Medulla oblongata (tissue), 1 donor: ENCODE results near the gene TMEM53.
"Not testable (repeated sequence)": the region's sequence is repeated elsewhere in the genome, so short reads cannot be mapped to it uniquely, and the experiment has no call there.

Experiments
- DNase-seq: peaks from one replicate; pipeline ENCODE4 v3.0.0-alpha.2; 2015; ENCODE audit errors: extremely low spot score

Gene TMEM53

DNA sequence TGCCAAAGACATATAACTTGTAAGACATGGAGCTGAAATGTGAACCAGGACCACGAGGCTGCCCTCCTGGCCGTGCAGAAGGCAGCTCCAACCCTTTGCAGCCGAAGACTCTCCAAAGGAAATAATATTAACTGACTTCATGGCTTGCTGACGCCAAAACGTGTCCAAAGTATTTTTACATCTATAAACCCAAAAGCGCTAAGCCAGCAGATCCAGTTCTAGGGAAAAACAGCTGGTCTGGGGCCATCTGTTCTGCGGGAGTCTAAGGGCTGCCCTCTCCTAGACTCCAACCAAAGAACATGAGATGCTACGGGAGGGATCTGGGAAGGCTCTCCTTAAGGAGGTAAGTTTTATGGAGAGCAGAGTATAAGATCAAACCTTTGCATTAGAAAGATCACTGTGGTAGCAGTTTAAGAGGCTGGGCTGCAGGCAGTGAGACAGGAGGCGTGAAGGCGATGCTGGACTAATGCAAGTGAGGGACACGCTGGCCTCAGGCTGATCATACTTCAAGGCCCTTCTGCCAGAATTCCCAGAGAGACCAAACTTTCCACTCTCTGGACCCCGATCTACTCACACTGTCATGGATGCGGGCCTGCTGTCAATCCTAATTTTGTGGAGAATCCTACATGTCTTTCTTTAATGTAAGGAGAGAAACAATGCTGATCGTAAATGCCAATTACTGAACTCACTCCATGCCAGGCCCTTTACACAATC lies 1.2 kb downstream of the TMEM53 start:
- no peak for DNase-seq

DNA sequence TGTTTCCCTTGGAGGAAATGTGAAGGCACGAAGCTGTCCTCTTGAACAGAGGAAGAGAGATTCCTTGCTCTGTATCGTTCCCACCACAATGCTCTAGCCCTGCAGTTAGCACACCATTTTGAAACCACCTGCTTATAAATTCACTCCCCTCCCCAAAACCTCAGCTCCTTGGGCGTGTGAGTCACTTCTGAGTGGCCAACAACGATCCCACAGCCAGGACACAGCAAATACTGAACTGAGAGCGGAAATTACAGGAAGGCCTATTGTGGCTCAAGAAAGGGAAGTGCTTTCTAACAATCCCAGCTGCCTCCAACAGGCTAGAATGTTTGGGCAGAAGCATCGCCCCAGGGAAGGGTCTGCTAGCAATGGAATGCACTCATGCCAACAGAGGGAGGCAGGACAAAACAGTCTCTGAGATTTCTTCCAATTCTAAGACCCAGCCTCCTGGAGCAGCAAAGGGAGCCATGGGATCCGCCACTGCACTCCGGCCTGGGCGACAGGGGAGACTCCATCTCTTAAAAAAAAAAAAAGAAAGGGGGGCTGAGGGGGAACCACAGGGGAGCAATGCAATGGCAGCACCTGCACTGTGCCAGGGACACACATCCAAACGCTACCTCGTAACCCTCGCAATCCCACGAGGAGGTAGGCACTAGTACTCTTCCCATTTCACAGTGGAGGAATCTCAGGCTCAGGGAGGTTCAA lies 1.9 kb downstream of the TMEM53 start:
- DNase-seq, result peak; percentile 62

- DNase-seq, result peak; percentile 34
These were observed 3.3 kb downstream of the TMEM53 start for GRCh38 chr1:44670751-44671640.

GRCh38 chr1:44666719-44667118 lies 7.6 kb downstream of the TMEM53 start:
- not testable (repeated sequence) for DNase-seq

DNA sequence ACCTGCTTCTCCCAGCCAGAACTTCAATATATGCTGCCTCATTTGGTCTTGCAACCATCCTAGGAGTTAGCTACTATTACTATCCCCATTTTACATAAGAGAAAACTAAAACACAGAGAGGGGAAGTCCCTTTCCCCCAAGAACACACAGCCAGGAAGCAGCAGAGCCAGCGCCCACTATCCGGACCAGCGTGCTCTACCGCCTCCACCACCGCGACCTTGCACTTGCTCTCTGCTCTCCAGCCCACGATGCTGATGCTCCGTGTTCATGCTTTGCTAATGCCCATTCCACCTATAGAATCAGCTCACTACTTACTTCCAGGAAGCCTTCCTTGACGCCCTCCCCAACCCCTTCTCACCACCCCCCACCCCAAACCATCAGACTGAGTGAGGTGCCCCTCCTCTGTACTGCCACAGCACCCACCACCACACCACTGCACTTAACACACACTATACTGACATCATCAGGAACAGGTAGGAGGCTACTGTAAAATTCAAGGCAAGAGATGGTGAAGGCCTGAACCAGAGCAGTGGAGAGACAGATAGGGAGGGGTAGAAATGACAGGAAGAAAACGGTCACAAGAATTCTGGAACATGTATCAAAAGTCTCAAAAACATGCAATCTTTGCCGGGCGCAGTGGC lies 9.4 kb downstream of the TMEM53 start:
- DNase-seq, result no peak

GRCh38 chr1:44663417-44663816 lies 10.9 kb downstream of the TMEM53 start:
- DNase-seq, result no peak

GRCh38 chr1:44662683-44663030 lies 11.6 kb downstream of the TMEM53 start:
- DNase-seq, result no peak

DNA sequence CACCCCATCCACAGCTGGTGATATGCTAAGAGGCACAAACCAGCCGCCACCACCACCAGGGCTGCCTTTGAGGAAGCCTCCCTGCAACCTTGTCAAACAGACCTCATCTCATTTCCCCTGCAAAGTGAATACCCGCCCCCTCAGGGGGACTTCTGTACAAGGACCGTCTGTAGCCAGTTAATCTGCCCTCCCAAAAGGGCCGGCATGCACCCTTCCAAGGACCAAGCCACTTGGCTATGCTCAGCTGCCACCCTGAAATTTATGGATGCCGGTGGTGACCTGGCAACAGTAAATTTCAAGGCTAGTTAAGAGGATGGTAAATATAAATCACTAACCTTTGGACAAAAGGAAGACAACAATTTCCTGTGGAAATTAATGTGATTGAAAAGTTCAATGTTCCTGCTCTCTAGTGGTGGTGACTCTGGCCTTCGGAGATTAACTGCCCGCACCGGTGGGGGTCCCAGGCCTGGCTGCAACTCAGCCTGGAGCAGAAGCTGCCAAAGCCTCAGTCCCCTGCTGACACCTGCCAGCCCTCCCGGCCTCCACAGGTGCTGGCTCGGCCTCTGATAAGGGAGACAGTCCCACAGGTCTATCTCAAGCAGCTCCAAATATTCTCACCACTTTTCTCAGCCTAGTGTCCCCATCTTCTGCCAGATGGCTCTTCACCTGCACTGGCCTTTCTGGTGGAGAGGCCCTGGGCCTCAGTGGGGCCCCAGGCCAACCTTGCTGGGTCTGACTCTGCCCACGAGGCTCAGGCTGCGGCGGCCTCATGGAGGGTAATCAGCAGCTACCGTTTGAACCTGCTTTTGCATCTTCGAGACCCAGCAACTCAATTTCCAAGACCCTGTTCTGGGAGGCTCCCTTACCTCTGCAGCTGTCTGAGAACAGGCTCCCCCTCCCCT lies 12.2 kb downstream of the TMEM53 start:
- no peak for DNase-seq

- peak; percentile 88 for DNase-seq
These were observed 14.1 kb downstream of the TMEM53 start for GRCh38 chr1:44660176-44660575.

DNA sequence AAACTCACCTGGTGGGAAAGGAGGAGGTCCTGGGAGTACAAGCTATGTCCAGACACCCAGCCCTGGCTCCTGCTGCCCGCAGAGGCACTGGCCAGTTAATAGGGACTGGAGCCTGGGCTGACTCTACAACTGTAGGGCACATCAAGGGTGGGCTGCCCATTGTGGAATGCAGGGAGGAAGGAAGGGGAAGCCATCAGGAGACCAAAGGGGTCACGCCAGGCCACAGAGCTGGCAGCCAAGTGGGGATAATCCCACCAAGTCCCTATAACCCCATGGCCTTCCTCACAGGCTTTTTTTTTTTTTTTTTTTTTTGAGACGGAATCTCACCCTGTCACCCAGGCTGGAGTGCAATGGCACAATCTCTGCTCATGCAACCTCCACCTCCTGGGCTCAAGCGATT lies 14.7 kb downstream of the TMEM53 start:
- no peak for DNase-seq

DNA sequence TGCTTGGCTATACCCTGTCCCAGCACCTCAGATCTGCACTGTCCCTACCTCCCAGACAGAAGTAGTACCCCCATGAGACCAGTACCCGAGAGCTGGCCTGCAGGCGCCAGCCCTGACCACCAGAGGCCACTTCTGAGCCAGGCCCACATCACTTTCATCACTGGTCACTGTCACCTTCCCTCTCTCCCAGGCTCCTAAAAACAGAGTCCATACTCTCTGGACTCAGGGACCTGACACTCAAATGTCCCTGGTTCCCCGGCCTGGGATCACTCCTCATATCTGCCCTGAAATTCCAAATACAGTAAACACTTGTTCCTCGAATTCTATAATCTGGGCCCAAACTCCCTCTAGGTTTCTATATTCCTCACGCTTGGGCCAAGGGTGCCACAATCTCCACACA lies 18.7 kb downstream of the TMEM53 start:
- DNase-seq, result no peak

DNA sequence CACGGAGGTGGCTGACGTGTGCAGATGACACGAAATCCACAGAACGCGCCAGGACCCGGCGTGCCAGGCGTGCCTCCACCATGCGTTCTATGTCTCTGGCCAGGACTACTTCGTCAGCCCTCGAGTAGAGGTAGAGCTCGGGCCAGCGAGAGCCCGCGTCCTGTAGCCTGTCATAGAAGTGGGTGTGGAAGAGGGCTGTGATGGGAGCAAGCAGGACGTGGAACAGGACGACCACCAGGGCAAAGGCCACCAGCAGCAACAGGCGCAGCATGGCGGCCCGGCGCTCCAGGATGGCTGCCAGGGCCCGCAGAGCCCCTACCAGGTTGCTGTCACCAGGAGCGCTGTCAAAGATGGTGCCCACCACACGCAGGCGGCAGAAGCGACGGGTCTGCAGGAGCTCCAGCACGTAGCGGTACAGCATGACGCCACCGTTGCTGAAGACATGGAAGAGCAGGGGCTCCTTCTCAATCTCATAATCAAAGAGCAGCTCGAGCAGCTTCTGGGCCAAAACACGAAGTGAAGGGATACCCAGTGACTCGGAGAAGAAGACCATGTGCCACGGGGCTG lies 19.6 kb downstream of the TMEM53 start:
- no peak for DNase-seq

DNA sequence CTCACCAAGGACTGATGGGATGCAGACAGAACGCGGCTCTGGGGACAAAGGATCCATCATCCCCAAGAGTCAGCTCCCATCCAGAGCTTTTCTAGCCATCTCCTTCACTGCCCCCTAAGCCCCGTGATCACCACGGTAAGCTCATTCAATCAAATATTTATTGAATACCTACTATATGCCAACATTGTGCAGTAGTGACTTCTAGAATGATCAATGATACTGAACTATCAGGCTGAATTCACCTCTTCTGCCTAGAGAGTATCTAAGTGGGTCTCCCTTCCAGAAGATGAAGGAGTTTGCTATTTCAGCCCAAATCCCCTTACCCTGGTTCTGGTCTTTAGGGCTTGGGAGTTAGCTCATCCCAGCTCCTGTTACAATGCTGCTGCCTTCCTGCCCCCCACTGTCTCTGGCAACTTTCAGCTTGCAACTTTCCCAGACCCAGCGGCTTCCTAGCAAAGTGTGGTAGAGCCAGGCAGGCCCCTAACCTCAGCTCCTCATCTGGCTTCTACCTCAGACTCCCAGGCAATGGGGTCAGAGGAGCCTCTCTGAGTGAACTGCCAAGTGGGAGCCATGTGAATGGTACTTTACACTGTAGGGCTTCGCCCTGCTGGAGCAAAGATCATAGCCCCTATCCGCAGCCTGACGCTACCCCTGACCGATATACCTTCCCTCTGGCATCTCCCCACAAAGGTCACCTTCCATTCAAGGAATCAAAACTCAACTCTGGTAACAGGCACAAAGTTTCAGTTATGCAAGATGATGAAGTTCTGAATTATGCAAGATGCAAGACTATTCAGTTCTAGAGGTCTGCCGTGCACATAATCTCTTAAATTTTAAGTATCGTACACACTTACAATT lies 20.9 kb downstream of the TMEM53 start:
- no peak for DNase-seq

DNA sequence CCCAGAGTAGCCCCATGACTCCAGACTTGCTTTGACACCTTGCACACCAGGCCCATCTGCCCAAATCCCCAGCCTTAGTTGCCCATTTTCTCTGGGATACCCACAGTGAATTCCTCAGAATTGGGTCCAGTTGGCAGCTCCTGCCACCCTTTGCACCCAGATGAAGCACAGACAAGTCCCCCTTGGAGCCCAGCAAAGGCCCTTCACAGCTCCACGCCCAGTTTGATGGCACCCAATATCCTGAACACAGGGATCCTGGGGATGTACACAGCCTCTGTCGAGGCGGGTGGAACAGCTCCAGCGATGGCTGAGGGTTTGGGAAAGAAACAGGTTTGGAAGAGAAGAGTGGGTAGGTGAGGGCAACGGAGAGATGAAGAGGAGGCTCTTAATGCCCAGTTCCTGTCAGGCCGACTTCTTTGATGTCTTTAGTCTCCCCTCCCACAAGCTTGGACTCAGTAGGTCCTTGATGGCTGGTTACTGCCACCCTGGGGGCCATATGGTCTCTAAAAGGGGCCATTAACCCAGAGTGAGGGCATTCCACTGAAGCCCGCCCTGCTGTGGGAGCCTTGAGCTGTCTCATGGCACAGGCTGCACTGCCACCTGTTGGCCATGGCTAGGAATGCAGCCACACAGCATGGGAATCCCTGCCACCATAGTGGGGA lies 21.7 kb downstream of the TMEM53 start:
- peak; percentile 93 for DNase-seq

DNA sequence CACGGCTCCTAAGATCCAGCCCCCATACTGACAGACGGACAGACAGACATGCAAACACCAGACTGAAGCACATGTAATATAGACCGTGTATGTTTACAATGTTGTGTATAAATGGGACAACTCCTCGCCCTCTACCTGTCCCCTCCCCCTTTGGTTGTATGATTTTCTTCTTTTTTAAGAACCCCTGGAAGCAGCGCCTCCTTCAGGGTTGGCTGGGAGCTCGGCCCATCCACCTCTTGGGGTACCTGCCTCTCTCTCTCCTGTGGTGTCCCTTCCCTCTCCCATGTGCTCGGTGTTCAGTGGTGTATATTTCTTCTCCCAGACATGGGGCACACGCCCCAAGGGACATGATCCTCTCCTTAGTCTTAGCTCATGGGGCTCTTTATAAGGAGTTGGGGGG lies 23.2 kb downstream of the TMEM53 start:
- DNase-seq, result no peak

DNA sequence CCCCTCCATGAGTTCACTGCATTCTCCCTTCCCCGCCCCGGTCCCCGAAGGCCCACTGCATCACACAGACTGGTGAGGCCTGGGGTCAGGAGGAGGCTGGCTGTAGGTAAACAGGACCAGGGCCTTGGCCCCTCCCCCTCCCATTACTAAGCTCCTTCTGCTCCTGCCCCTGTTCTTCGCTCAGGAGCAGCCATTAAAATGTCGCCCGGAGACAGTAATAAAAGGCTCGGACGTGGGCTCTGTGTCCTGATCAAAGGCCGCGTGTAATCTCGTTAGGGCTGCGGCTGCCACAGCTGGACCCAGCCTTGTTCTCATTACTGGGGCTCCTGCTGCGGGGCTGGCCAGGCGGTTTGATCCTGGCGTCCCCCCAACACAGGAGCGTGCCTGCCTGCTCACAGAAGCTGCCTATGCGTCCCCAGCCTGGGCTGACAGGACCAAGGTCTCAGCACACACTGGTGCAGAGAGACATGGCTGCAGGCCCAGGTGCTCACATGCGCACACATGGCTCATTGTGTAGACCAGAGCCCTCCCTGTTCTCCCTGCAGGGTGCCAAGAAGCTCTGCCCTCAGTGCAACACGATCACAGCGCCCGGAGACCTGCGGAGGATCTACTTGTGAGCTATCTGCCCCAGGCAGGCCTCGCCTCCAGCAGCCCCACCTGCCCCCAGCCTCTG lies 24.0 kb downstream of the TMEM53 start:
- peak; percentile 44 for DNase-seq

DNA sequence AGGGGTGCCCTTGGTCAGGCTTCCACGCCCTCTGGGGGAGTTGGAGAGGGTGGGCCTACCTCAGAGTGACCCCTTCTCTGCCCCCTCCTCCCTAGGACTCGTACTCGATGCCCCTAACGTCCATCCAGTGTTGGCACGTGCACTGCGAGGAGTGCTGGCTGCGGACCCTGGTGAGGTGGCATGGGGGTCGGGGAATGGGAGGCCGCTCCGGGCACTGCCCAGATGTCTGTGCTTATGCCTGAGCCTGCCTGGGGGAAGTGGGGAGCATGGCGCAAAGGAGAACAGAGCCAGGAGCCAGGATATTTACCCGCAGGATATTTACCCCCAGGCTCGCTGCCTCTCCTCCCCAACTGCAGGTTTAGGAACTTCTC lies 24.5 kb downstream of the TMEM53 start:
- DNase-seq, result no peak

DNA sequence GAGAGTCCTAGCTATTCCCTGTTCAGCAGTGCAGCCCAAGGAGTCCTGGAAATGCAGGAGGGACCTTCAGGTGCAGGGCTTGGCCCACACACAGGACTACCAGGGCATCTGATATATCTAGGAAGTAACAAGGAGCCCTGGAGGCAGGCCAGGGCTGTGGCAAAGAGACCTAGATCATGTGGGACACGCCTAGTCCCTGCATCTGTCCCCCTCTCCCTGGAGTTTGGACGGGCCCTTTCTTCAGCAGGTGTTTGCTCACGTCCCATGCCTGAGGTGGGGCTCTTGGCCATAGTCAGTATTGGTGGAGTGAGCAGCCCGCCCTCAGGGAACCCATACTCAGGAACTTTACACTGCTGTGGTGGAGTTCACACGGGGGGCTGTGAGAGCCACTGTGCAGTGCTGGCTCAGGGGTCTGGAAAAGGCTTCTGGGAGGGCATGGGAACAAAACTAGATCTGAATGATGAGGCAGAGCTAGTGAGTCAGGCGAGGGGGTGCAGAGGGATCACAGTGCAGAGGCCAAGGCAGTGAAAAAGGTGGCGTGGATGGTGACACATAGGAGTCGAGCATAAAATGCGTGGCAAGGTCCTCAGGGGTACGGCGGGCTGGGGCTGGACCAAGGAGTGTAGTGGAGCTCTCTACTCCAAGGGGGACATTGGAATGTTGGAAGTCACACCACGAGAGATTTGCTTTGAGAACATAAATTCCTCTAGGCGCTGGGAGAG lies 25.6 kb downstream of the TMEM53 start:
- no peak for DNase-seq
